HepG2 (cell line): ENCODE measurements around the gene LONP1. TPM values are rescaled to one million over a fixed set of nuclear protein-coding genes. Genes with fewer than 3 reads are reported as not detected.

ENCODE experiments used
- ARNT2 ChIP-seq: sonication (generic); formaldehyde crosslinking; IDR thresholded peaks from 2 replicates; pipeline ENCODE4 v1.8.0; 2022; ENCODE audit warnings: mild to moderate bottlenecking, low read depth, missing genetic modification reagents, moderate library complexity
- ATM ChIP-seq: fragments of 450-650 bp; IDR thresholded peaks from 2 replicates; pipeline ENCODE4 v1.7.1; 2017; ENCODE audit warnings: mild to moderate bottlenecking, borderline replicate concordance
- GABPB1 ChIP-seq: IDR thresholded peaks from 2 replicates; pipeline ENCODE4 v1.6.1; 2016; ENCODE audit warnings: mild to moderate bottlenecking, missing genetic modification reagents, moderate library complexity, missing compliant biosample characterization
- HOXA5 ChIP-seq: sonication (generic); formaldehyde crosslinking; IDR thresholded peaks from 2 replicates; pipeline ENCODE4 v1.4.0; 2020; ENCODE audit warnings: missing genetic modification reagents
- KLF15 ChIP-seq: sonication (generic); formaldehyde crosslinking; IDR thresholded peaks from 2 replicates; pipeline ENCODE4 v1.8.1; 2023; ENCODE audit warnings: borderline replicate concordance, mild to moderate bottlenecking, inconsistent platforms, missing genetic modification reagents, mixed read lengths
- MYC ChIP-seq: sonication (generic); formaldehyde crosslinking; IDR thresholded peaks from 2 replicates; pipeline ENCODE4 v1.9.0; 2021; ENCODE audit warnings: missing genetic modification reagents, borderline replicate concordance
- NFATC3 ChIP-seq: sonication (generic); formaldehyde crosslinking; IDR thresholded peaks from 2 replicates; pipeline ENCODE4 v1.5.1; 2020; ENCODE audit warnings: mild to moderate bottlenecking, missing genetic modification reagents
- SIN3B ChIP-seq: fragments of 150-350 bp; IDR thresholded peaks from 2 replicates; pipeline ENCODE4 v1.6.1; 2014; ENCODE audit warnings: low read length
- STAT5B ChIP-seq: sonication (generic); formaldehyde crosslinking; IDR thresholded peaks from 2 replicates; pipeline ENCODE4 v1.4.0; 2020; ENCODE audit warnings: missing genetic modification reagents
- TBP ChIP-seq: sonication (generic); formaldehyde crosslinking; IDR thresholded peaks from 2 replicates; pipeline ENCODE4 v1.5.0; 2020; ENCODE audit warnings: missing genetic modification reagents
- THYN1 ChIP-seq: sonication (generic); formaldehyde crosslinking; IDR thresholded peaks from 2 replicates; pipeline ENCODE4 v1.8.1; 2023; ENCODE audit warnings: low read depth, mild to moderate bottlenecking, moderate library complexity, missing genetic modification reagents, borderline replicate concordance
- U2AF1 ChIP-seq: fragments of 200-400 bp; formaldehyde crosslinking; optimal IDR thresholded peaks from 2 replicates; pipeline ENCODE3; 2017; ENCODE audit warnings: mild to moderate bottlenecking, low read depth, low read length
- ZBTB42 ChIP-seq: sonication (generic); formaldehyde crosslinking; IDR thresholded peaks from 2 replicates; pipeline ENCODE4 v1.5.0; 2020; ENCODE audit warnings: mild to moderate bottlenecking, missing genetic modification reagents
- ZFP36L2 ChIP-seq: sonication (generic); formaldehyde crosslinking; IDR thresholded peaks from 2 replicates; pipeline ENCODE4 v1.4.0; 2020; ENCODE audit warnings: missing genetic modification reagents
- ZNF543 ChIP-seq: sonication (generic); formaldehyde crosslinking; IDR thresholded peaks from 2 replicates; pipeline ENCODE4 v1.4.0; 2020; ENCODE audit warnings: mild to moderate bottlenecking, missing genetic modification reagents
- ZNF672 ChIP-seq: sonication (generic); formaldehyde crosslinking; IDR thresholded peaks from 2 replicates; pipeline ENCODE4 v1.8.1; 2022; ENCODE audit warnings: missing genetic modification reagents
- polyA plus RNA-seq, 8 experiments: library from polyadenylated mRNA; depleted of rRNA in 3 of 8; stranded (reverse) in 7 of 8; unstranded in 1 of 8; fragments of >200 nt; fragmentation: Illumina TruSeq in 4 of 8; extraction: Trizol in 4 of 8; gene quantifications; 2 replicates each; pipeline versions ENCODE4 v1.2.1 to v1.2.3, GENCODE V29; 2011 to 2016; ENCODE audit warnings: low read depth in 4 of 8, missing spikeins in 1 of 8, mixed read lengths in 1 of 8; ENCODE audit not compliant: insufficient read depth in 1 of 8
- total RNA-seq, 5 experiments: library from RNA; depleted of rRNA; stranded (reverse); fragments of >200 nt; fragmentation: Illumina TruSeq; extraction: Trizol; gene quantifications; 2 replicates each; pipeline ENCODE4 v1.2.3, GENCODE V29; 2016; ENCODE audit warnings: low read depth in 1 of 5
- TF ChIP-seq, protein P1 (sequence below): fragments of 450-650 bp; IDR thresholded peaks from 2 replicates; pipeline ENCODE4 v1.6.1; 2016
- TF ChIP-seq, protein P2 (sequence below): sonication (generic); formaldehyde crosslinking; conservative IDR thresholded peaks from 2 replicates; pipeline ENCODE4 v1.4.0; 2020; ENCODE audit warnings: missing genetic modification reagents
- TF ChIP-seq, protein P3 (sequence below): sonication (generic); formaldehyde crosslinking; IDR thresholded peaks from 2 replicates; pipeline ENCODE4 v1.9.0; 2021; ENCODE audit warnings: missing genetic modification reagents, mild to moderate bottlenecking, borderline replicate concordance
- TF ChIP-seq, protein P4 (sequence below): IDR thresholded peaks from 2 replicates; pipeline ENCODE4 v1.6.1; 2012; ENCODE audit warnings: inconsistent platforms
- TF ChIP-seq, protein P5 (sequence below): sonication (generic); formaldehyde crosslinking; IDR thresholded peaks from 2 replicates; pipeline ENCODE4 v1.5.0; 2020; ENCODE audit warnings: mild to moderate bottlenecking, missing genetic modification reagents
- TF ChIP-seq, protein P6 (sequence below): sonication (generic); formaldehyde crosslinking; IDR thresholded peaks from 2 replicates; pipeline ENCODE4 v1.4.0; 2020; ENCODE audit warnings: mild to moderate bottlenecking, low read depth, missing genetic modification reagents

The LONP1 gene
- total and polyA plus RNA-seq, 2 of the 13 experiments (the other 11 are each of a cell fraction or from before 2014, with no cell fraction given) = 59.5 to 76.8 TPM

DNA sequence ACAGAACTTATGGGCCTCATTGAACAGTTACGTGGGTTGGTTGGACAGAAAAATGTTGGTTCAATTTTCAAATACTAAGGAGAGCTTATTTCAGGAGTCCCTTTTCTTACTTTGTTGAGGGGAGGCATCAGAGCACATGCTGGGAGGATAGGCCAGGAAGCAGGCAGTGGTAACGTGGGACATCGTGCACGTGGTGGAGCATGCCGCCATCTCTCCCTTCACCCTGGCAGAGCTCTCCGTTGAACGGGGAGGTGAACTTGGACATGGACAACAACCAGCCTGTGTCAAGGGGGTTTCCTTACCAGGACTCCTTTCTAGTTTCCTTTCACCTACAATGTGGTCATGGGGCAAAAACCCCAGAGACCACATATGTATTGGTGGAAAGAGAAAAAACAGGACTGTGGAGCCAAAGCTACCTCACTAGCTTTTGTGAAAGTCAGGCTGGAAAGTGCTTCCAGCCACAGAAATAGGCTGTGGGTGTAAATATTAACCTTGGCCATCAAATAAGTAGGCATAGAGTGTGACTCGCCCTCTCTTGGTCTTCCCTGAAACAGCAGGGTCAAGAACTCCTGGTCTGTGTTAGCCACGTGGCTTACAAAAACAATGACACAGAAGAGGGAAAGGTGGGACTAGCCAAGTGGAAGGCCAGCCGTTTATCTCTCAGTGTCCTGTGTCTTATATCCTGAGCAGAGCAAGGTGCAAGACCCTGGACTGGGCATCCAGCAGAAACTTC, 54.0 kb downstream of the LONP1 start (continued):
- TF ChIP-seq GABPB1 (CRISPR knock-in tag) (no peak), ZBTB42 (CRISPR knock-in tag) (no peak), STAT5B (CRISPR knock-in tag) (no peak), THYN1 (CRISPR knock-in tag) (no peak), HOXA5 (no peak), ARNT2 (CRISPR knock-in tag) (no peak), KLF15 (no peak), MYC (0 out of 2 replicates have a peak, but pooled peaks have one; percentile 17), ZNF543 (no peak), ZFP36L2 (CRISPR knock-in tag) (no peak), NFATC3 (CRISPR knock-in tag) (no peak), SIN3B (no peak), TBP (CRISPR knock-in tag) (no peak), ATM (no peak), ZNF672 (no peak), U2AF1 (no peak)
- TF ChIP-seq, protein P1, sequence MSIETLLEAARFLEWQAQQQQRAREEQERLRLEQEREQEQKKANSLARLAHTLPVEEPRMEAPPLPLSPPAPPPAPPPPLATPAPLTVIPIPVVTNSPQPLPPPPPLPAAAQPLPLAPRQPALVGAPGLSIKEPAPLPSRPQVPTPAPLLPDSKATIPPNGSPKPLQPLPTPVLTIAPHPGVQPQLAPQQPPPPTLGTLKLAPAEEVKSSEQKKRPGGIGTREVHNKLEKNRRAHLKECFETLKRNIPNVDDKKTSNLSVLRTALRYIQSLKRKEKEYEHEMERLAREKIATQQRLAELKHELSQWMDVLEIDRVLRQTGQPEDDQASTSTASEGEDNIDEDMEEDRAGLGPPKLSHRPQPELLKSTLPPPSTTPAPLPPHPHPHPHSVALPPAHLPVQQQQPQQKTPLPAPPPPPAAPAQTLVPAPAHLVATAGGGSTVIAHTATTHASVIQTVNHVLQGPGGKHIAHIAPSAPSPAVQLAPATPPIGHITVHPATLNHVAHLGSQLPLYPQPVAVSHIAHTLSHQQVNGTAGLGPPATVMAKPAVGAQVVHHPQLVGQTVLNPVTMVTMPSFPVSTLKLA = peak; percentile 74
- TF ChIP-seq, protein P2, sequence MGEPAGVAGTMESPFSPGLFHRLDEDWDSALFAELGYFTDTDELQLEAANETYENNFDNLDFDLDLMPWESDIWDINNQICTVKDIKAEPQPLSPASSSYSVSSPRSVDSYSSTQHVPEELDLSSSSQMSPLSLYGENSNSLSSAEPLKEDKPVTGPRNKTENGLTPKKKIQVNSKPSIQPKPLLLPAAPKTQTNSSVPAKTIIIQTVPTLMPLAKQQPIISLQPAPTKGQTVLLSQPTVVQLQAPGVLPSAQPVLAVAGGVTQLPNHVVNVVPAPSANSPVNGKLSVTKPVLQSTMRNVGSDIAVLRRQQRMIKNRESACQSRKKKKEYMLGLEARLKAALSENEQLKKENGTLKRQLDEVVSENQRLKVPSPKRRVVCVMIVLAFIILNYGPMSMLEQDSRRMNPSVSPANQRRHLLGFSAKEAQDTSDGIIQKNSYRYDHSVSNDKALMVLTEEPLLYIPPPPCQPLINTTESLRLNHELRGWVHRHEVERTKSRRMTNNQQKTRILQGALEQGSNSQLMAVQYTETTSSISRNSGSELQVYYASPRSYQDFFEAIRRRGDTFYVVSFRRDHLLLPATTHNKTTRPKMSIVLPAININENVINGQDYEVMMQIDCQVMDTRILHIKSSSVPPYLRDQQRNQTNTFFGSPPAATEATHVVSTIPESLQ (CRISPR knock-in tag) = no peak
- TF ChIP-seq, protein P3, sequence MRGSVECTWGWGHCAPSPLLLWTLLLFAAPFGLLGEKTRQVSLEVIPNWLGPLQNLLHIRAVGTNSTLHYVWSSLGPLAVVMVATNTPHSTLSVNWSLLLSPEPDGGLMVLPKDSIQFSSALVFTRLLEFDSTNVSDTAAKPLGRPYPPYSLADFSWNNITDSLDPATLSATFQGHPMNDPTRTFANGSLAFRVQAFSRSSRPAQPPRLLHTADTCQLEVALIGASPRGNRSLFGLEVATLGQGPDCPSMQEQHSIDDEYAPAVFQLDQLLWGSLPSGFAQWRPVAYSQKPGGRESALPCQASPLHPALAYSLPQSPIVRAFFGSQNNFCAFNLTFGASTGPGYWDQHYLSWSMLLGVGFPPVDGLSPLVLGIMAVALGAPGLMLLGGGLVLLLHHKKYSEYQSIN (CRISPR knock-in tag) = no peak
- TF ChIP-seq, protein P4, sequence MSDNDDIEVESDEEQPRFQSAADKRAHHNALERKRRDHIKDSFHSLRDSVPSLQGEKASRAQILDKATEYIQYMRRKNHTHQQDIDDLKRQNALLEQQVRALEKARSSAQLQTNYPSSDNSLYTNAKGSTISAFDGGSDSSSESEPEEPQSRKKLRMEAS = peak; percentile 41; the same call in 1 of the 2 replicates
- TF ChIP-seq, protein P5, sequence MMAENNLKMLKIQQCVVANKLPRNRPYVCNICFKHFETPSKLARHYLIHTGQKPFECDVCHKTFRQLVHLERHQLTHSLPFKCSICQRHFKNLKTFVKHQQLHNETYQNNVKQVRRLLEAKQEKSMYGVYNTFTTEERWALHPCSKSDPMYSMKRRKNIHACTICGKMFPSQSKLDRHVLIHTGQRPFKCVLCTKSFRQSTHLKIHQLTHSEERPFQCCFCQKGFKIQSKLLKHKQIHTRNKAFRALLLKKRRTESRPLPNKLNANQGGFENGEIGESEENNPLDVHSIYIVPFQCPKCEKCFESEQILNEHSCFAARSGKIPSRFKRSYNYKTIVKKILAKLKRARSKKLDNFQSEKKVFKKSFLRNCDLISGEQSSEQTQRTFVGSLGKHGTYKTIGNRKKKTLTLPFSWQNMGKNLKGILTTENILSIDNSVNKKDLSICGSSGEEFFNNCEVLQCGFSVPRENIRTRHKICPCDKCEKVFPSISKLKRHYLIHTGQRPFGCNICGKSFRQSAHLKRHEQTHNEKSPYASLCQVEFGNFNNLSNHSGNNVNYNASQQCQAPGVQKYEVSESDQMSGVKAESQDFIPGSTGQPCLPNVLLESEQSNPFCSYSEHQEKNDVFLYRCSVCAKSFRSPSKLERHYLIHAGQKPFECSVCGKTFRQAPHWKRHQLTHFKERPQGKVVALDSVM (CRISPR knock-in tag) = no peak
- TF ChIP-seq, protein P6, sequence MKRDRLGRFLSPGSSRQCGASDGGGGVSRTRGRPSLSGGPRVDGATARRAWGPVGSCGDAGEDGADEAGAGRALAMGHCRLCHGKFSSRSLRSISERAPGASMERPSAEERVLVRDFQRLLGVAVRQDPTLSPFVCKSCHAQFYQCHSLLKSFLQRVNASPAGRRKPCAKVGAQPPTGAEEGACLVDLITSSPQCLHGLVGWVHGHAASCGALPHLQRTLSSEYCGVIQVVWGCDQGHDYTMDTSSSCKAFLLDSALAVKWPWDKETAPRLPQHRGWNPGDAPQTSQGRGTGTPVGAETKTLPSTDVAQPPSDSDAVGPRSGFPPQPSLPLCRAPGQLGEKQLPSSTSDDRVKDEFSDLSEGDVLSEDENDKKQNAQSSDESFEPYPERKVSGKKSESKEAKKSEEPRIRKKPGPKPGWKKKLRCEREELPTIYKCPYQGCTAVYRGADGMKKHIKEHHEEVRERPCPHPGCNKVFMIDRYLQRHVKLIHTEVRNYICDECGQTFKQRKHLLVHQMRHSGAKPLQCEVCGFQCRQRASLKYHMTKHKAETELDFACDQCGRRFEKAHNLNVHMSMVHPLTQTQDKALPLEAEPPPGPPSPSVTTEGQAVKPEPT = no peak
